Measurements from ENCODE around the gene SPECC1. TPM values are rescaled to one million over a fixed set of nuclear protein-coding genes. Genes with fewer than 3 reads are reported as not detected.

The SPECC1 gene
- total RNA-seq, 1 donor from 2014 or later: 38.0 TPM

DNA sequence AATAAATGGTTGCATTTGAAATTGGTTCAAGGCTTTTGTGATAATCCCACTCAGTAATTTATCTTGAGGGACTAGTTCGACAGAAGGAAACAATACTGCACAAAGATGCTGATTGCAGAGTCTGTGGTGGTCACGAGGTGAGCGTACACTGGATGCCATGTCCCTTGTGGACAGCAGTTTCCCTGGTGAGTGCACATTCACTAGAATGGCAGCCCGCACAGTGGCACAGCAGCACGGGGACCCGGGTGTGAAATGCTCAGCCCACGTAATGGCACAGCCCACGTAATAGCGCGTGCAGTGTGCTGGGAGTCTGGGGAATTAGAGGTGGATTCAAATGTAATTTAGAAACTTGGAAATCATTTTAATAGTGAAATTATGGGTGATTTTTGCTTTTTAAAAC, 304.1 kb downstream of the SPECC1 start:
- Mint-ChIP-seq H3K27me3 (no peaks in the 10 kb centered on the region), H3K9me3 (peaks cover 5% of the 10 kb centered on the region), H3K4me3 (no peak overlapping the region), H3K4me1 (ENCODE audit: unreplicated experiment) (peaks cover 3% of the 10 kb centered on the region), H3K36me3 (peaks cover 5% of the 10 kb centered on the region), H3K27ac (no peak overlapping the region)
- no peak for DNase-seq (ENCODE audit: extremely low spot score, unreplicated experiment)
- TF ChIP-seq, protein P1, sequence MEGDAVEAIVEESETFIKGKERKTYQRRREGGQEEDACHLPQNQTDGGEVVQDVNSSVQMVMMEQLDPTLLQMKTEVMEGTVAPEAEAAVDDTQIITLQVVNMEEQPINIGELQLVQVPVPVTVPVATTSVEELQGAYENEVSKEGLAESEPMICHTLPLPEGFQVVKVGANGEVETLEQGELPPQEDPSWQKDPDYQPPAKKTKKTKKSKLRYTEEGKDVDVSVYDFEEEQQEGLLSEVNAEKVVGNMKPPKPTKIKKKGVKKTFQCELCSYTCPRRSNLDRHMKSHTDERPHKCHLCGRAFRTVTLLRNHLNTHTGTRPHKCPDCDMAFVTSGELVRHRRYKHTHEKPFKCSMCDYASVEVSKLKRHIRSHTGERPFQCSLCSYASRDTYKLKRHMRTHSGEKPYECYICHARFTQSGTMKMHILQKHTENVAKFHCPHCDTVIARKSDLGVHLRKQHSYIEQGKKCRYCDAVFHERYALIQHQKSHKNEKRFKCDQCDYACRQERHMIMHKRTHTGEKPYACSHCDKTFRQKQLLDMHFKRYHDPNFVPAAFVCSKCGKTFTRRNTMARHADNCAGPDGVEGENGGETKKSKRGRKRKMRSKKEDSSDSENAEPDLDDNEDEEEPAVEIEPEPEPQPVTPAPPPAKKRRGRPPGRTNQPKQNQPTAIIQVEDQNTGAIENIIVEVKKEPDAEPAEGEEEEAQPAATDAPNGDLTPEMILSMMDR (conservative IDR thresholded peaks at IDR 0.05): no peak

DNA sequence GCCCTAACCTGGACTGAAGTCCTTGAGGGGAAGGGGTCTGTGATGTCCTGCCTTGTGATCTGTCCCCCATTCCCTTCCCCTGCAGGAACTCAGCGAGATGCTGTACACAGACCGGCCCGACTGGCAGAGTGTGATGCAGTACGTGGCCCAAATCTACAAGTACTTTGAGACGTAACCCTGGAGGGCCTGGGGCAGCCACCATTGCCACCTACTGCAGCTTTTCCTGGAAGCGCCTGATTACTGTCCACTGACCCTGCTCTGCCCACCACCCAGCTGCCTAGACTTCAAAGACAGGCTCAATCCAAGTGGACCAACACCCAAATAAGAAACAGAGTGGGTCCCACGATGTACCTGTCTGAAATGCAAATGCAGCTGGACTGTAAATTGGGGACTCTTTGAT, 304.7 kb downstream of the SPECC1 start:
- Mint-ChIP-seq H3K27me3 (no peaks in the 10 kb centered on the region), H3K4me1 (ENCODE audit: unreplicated experiment) (peaks cover 3% of the 10 kb centered on the region), H3K4me3 (no peak overlapping the region), H3K9me3 (no peaks in the 10 kb centered on the region), H3K36me3 (no peaks in the 10 kb centered on the region), H3K27ac (no peak overlapping the region)
- DNase-seq (ENCODE audit: extremely low spot score, unreplicated experiment): no peak
- TF ChIP-seq, protein P1 (conservative IDR thresholded peaks at IDR 0.05): no peak

DNA sequence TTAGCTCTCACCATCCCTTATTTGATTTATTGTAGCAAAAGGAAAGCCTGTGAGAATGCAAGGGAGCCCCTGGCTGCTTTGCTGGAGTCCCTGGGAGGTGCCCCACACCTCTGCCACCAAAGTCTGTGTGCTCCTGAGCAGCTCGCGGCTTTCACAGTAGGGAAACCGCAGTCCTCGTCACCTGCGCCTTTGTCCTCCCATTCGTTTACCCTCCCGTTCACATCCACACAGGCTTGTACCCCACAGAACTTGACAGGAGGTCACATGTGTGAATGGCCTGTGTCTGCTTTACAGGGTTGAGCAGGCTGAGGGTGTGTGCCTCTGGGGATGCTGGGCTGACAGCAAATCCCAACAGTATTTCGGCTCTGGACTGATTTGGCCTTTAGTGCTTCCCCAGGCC, 305.7 kb downstream of the SPECC1 start:
- Mint-ChIP-seq H3K9me3 (no peaks in the 10 kb centered on the region), H3K4me3 (no peak overlapping the region), H3K27ac (no peak overlapping the region), H3K4me1 (ENCODE audit: unreplicated experiment) (peaks cover 3% of the 10 kb centered on the region), H3K36me3 (no peaks in the 10 kb centered on the region), H3K27me3 (no peaks in the 10 kb centered on the region)
- TF ChIP-seq, protein P1 (conservative IDR thresholded peaks at IDR 0.05): no peak
- no peak for DNase-seq (ENCODE audit: extremely low spot score, unreplicated experiment)

DNA sequence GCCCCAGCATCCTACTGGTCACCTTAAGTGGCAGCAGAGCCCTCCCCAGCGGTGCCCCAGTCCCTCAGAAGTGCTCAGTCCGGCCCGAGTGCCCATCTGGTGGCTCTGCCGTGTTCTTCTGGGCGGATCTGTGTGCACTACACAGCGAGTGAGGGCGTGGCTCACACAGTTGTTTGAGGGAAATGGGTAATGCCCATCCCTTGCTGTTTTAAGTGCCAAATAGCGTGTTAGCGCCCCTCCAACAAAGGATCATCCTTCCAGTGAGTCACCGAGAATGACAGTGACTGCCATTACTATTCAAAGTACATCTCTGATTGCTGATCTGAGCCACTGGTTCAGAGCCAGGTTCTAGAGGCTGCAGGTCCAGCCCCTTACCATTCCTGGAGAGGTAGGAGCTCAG, 306.2 kb downstream of the SPECC1 start:
- H3K36me3 Mint-ChIP-seq: no peaks in the 10 kb centered on the region
- DNase-seq (ENCODE audit: extremely low spot score, unreplicated experiment): no peak
- H3K9me3 Mint-ChIP-seq: no peaks in the 10 kb centered on the region
- peaks cover 3% of the 10 kb centered on the region for H3K4me1 Mint-ChIP-seq (ENCODE audit: unreplicated experiment)
- TF ChIP-seq, protein P1 (conservative IDR thresholded peaks at IDR 0.05): no peak
- no peak overlapping the region for H3K27ac Mint-ChIP-seq
- no peak overlapping the region for H3K4me3 Mint-ChIP-seq
- H3K27me3 Mint-ChIP-seq: no peaks in the 10 kb centered on the region

DNA sequence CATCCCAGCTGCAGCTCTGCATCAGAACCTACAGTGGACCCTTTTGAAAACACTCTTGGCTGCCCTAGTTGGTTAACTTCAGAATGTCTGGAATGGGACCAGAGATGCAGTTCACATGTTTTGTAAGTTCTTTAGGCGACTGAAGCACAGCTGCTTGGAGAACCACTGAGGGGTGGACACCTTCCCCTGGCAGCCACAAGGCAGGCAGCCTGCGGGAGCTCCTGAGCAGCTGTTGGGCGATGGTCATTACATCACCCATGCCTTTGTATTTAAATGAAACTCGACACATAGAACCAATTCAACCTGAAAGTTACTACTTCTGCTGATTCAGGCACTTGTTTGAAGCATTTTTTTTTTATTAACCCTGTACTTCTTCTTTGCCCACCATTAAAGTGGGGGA, 306.7 kb downstream of the SPECC1 start:
- DNase-seq (ENCODE audit: extremely low spot score, unreplicated experiment): no peak
- Mint-ChIP-seq H3K4me1 (ENCODE audit: unreplicated experiment) (peaks cover 3% of the 10 kb centered on the region), H3K9me3 (no peaks in the 10 kb centered on the region), H3K4me3 (no peak overlapping the region), H3K27me3 (no peaks in the 10 kb centered on the region), H3K27ac (no peak overlapping the region), H3K36me3 (no peaks in the 10 kb centered on the region)
- TF ChIP-seq, protein P1 (conservative IDR thresholded peaks at IDR 0.05): no peak
